PC-3 (cell line): ENCODE measurements around the gene RPS6KC1.

ENCODE experiments used
- EZH2 ChIP-seq: fragments of 300-600 bp; sonication (generic); IDR thresholded peaks from one replicate; pipeline ENCODE4 v1.6.1; 2017; ENCODE audit warnings: antibody characterized with exemption, mild to moderate bottlenecking, low read length; ENCODE audit not compliant: unreplicated experiment
- EZH2phosphoT487 ChIP-seq: fragments of 300-600 bp; sonication (generic); IDR thresholded peaks from 2 replicates; pipeline ENCODE4 v1.6.1; 2018; ENCODE audit warnings: mild to moderate bottlenecking, antibody characterized with exemption, low read length, borderline replicate concordance
- TF ChIP-seq, protein P1 (sequence below): fragments of 300-600 bp; sonication (generic); conservative IDR thresholded peaks from 2 replicates; pipeline ENCODE4 v1.5.1; 2017; ENCODE audit warnings: antibody characterized with exemption, low read depth, mild to moderate bottlenecking, low read length

DNA sequence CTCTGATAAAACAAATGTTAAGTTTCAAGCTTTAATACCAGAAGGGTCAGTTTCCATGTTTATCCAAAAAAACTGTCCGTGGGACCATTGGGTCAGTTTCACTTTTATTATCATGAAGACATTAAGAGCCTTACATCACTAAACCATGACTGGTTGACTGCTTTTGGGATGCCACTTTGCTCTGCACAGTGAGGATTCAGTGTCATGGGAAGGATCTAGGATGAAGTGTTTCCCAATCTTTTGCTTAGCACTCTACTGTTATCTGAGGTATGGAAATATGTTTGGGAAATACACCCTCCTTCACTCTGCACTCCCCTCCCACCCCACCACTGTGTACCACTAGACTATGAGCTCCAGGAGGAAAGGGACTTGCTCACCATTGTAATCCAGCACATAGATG, 16.3 kb downstream of the RPS6KC1 start:
- TF ChIP-seq, protein P1, sequence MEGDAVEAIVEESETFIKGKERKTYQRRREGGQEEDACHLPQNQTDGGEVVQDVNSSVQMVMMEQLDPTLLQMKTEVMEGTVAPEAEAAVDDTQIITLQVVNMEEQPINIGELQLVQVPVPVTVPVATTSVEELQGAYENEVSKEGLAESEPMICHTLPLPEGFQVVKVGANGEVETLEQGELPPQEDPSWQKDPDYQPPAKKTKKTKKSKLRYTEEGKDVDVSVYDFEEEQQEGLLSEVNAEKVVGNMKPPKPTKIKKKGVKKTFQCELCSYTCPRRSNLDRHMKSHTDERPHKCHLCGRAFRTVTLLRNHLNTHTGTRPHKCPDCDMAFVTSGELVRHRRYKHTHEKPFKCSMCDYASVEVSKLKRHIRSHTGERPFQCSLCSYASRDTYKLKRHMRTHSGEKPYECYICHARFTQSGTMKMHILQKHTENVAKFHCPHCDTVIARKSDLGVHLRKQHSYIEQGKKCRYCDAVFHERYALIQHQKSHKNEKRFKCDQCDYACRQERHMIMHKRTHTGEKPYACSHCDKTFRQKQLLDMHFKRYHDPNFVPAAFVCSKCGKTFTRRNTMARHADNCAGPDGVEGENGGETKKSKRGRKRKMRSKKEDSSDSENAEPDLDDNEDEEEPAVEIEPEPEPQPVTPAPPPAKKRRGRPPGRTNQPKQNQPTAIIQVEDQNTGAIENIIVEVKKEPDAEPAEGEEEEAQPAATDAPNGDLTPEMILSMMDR: no peak
- TF ChIP-seq EZH2: no peak
- TF ChIP-seq EZH2phosphoT487: no peak
